A673 (cell line): ENCODE results near the gene ZSCAN30. TPM values are rescaled to one million over a fixed set of nuclear protein-coding genes. Genes with fewer than 3 reads are reported as not detected.

ENCODE experiments used
- BruUV-seq: library from RNA; stranded (reverse); fragments of 400-500 nt; replicated peaks from 2 replicates; lab custom pipeline; 2021; lab: Mats Ljungman, UMichigan
- CTCF ChIA-PET: fragments of 300-600 bp; sonication (Branson Sonifier 250); formaldehyde crosslinking; loops from one replicate; lab custom pipeline; 2022; ENCODE audit warnings: antibody characterized with exemption; lab: Charles Lee
- POLR2A ChIA-PET: fragments of 300-600 bp; sonication (Branson Sonifier 250); formaldehyde crosslinking; loops from one replicate; lab custom pipeline; 2022; ENCODE audit warnings: antibody characterized with exemption; ENCODE audit not compliant: low non-redundant PET; lab: Charles Lee
- DNase-seq: peaks from one replicate; pipeline ENCODE4 v3.0.0-alpha.2; 2015; ENCODE audit warnings: low spot score
- H3K27ac ChIP-seq: fragments of 200-600 bp; sonication (generic); 2 replicates; pipeline ENCODE4 v1.5.1; 2016; ENCODE audit warnings: mixed run types, low read depth, mild to moderate bottlenecking, mixed read lengths, antibody characterized with exemption, low read length; ENCODE audit not compliant: poor library complexity, severe bottlenecking
- H3K27me3 ChIP-seq: fragments of 200-600 bp; sonication (generic); replicated peaks from 2 replicates; pipeline ENCODE4 v1.6.1; 2017; ENCODE audit warnings: mixed run types, low read depth, mild to moderate bottlenecking, mixed read lengths, antibody characterized with exemption, low read length; ENCODE audit not compliant: insufficient read depth, poor library complexity
- H3K36me3 ChIP-seq: fragments of 200-600 bp; sonication (generic); 2 replicates; pipeline ENCODE4 v1.6.1; 2016; ENCODE audit warnings: mixed run types, mild to moderate bottlenecking, mixed read lengths, antibody characterized with exemption, low read length; ENCODE audit not compliant: insufficient read depth, poor library complexity, severe bottlenecking
- H3K4me1 ChIP-seq: fragments of 200-600 bp; sonication (generic); 2 replicates; pipeline ENCODE4 v1.6.1; 2017; ENCODE audit warnings: mixed run types, mild to moderate bottlenecking, mixed read lengths, antibody characterized with exemption, low read length; ENCODE audit not compliant: insufficient read depth, poor library complexity, severe bottlenecking
- H3K4me3 ChIP-seq: fragments of 200-600 bp; sonication (generic); 2 replicates; pipeline ENCODE4 v1.5.1; 2016; ENCODE audit warnings: low read depth, mixed run types, mild to moderate bottlenecking, mixed read lengths, low read length; ENCODE audit not compliant: poor library complexity, severe bottlenecking
- H3K9me3 ChIP-seq: fragments of 200-600 bp; sonication (generic); 2 replicates; pipeline ENCODE4 v1.6.1; 2016; ENCODE audit warnings: mixed run types, low read depth, mild to moderate bottlenecking, mixed read lengths, antibody characterized with exemption, low read length; ENCODE audit not compliant: poor library complexity, severe bottlenecking
- EZH2 ChIP-seq: fragments of 200-600 bp; sonication (generic); IDR thresholded peaks from 2 replicates; pipeline ENCODE4 v1.6.1; 2017; ENCODE audit warnings: borderline replicate concordance, low read depth, mild to moderate bottlenecking, mixed read lengths, antibody characterized with exemption, low read length; ENCODE audit not compliant: poor library complexity, severe bottlenecking
- intact Hi-C: fragments of 100-400 bp; cut with micrococcal nuclease; formaldehyde crosslinking; loops from one replicate; pipeline ENCODE4 v1.10.0; 2022; ENCODE audit not compliant: unreplicated experiment
- total RNA-seq: library from RNA; stranded (reverse); gene quantifications from 2 replicates; pipeline ENCODE4 v1.2.3, GENCODE V29; 2021
- TF ChIP-seq, protein P1 (sequence below): fragments of 300-800, 200-600 bp; sonication (generic); conservative IDR thresholded peaks from 2 replicates; pipeline ENCODE4 v1.5.1; 2017; ENCODE audit warnings: low read depth, mild to moderate bottlenecking, antibody characterized with exemption, low read length, moderate library complexity, mixed read lengths

ZSCAN30 gene
- total RNA-seq, 1 experiment from 2014 or later: 17.0 TPM

DNA sequence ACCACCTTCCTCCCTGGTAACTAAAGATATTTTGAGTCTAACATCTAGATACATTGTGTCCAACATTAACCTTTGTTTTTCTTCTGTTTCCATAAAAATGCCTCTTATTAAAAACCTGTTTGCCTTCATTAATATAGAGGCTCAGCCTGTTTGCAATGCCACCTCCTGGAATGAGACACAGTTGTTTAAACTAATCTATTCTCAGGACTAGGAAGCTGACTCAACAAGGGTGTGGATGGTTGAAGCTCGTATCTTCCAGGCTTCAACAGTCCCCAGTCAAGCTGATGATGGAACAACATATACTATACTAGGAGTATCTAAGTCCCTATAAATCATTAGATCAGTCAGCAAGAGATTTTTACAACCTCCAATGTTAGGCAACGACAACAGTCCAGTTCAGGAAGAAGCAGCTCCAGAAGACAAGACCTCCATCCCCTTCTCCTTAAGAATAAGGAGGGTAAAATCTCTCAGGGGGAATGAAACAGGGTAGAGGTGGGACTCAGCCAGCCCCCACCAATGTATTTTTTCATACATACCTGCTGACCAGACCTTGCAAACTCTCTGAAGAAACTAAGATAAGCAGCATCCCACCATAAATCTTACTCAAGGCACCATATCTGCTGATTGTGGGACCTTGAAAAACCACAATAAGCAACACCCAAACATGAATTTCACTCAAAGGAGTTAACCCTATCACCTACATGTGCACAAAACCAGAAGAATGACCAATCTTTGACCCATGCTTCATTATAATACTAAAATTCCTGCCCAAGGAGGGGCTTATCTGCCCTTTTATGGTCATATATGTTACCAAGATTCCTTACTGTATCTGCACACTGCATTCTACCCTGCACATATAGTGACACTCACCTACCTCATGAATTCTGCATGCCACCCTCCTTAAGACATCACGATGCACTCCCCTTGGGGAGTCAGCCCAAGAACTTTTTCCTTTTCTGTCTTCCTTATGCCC, 32.7 kb upstream of the ZSCAN30 start:
- no peak for DNase-seq
- ChIA-PET POLR2A (no interaction called here), CTCF (interaction anchor here (0.7 kb wide), 1 partner anchor 793 kb away, joined by 3 read pairs; no protein-coding TSS in a partner anchor)
- H3K4me3 ChIP-seq: no peak overlapping the region
- TF ChIP-seq, protein P1, sequence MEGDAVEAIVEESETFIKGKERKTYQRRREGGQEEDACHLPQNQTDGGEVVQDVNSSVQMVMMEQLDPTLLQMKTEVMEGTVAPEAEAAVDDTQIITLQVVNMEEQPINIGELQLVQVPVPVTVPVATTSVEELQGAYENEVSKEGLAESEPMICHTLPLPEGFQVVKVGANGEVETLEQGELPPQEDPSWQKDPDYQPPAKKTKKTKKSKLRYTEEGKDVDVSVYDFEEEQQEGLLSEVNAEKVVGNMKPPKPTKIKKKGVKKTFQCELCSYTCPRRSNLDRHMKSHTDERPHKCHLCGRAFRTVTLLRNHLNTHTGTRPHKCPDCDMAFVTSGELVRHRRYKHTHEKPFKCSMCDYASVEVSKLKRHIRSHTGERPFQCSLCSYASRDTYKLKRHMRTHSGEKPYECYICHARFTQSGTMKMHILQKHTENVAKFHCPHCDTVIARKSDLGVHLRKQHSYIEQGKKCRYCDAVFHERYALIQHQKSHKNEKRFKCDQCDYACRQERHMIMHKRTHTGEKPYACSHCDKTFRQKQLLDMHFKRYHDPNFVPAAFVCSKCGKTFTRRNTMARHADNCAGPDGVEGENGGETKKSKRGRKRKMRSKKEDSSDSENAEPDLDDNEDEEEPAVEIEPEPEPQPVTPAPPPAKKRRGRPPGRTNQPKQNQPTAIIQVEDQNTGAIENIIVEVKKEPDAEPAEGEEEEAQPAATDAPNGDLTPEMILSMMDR: no peak
- no peak for TF ChIP-seq EZH2
- H3K27me3 ChIP-seq: no peaks in the 10 kb centered on the region
- H3K4me1 ChIP-seq: no peaks in the 10 kb centered on the region
- intact Hi-C loops: no loop called here
- no TSS peak for BruUV-seq
- no peak overlapping the region for H3K27ac ChIP-seq
- no peaks in the 10 kb centered on the region for H3K36me3 ChIP-seq
- H3K9me3 ChIP-seq: no peaks in the 10 kb centered on the region

DNA sequence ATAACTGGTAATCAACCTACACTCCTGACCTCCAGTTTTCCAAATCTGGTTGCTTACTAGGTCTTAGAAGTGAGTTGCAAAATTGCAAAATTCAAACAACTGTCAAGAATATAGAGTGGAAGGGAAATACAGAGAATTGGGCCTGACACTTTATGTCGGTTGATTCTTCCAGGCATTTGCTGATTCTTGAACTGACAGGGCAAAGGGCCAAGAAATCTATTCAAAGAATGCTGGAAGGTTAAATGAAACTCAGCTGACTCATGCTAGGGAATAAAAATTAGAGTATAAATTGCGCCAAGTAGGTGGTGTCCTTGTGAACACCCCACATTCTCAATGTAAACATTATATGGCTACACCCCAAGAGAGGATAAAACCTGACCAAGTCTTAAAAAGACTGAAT, 21.5 kb upstream of the ZSCAN30 start:
- BruUV-seq: no TSS peak
- Histone ChIP-seq H3K4me3 (no peak overlapping the region), H3K9me3 (peaks cover 63% of the 10 kb centered on the region), H3K27me3 (no peaks in the 10 kb centered on the region), H3K27ac (no peak overlapping the region), H3K36me3 (peaks cover 10% of the 10 kb centered on the region), H3K4me1 (no peaks in the 10 kb centered on the region)
- ChIA-PET CTCF (no interaction called here), POLR2A (no interaction called here)
- intact Hi-C loops: no loop called here
- TF ChIP-seq, protein P1: no peak
- no peak for TF ChIP-seq EZH2
- DNase-seq: no peak

DNA sequence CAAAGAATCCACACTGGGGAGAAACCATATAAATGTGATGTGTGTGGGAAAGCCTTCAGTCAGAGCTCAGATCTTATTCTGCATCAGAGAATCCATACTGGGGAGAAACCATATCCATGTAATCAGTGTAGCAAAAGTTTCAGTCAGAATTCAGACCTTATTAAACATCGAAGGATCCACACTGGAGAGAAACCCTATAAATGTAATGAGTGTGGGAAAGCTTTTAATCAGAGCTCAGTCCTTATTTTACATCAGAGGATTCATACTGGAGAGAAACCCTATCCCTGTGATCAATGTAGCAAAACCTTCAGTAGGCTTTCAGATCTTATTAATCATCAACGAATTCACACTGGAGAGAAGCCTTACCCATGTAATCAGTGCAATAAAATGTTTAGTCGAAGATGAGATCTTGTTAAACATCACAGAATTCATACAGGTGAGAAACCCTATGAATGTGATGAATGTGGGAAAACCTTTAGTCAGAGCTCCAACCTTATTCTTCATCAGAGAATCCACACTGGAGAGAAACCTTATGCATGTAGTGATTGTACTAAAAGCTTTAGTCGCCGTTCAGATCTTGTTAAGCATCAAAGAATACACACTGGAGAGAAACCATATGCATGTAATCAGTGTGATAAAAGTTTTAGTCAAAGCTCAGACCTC, 16.7 kb upstream of the ZSCAN30 start:
- POLR2A ChIA-PET: no interaction called here
- Histone ChIP-seq H3K4me1 (no peaks in the 10 kb centered on the region), H3K9me3 (peaks cover 88% of the 10 kb centered on the region), H3K36me3 (peaks cover 30% of the 10 kb centered on the region), H3K27me3 (no peaks in the 10 kb centered on the region), H3K27ac (no peak overlapping the region), H3K4me3 (no peak overlapping the region)
- DNase-seq: no peak
- intact Hi-C loops: no loop called here
- CTCF ChIA-PET: no interaction called here
- TF ChIP-seq, protein P1: no peak
- TF ChIP-seq EZH2: no peak
- BruUV-seq: no TSS peak
